HG03135 (cell line): Measurements from ENCODE around the gene CCDC9B.

Experiments
- ATAC-seq: cut with Tn5 transposase; IDR thresholded peaks from one replicate; pipeline ENCODE4 v1.9.1; 2021; ENCODE audit warnings: mild to moderate bottlenecking, moderate library complexity; ENCODE audit not compliant: unreplicated experiment

Gene CCDC9B

GRCh38 chr15:40331026-40331425, 9.7 kb downstream of the CCDC9B start:
- ATAC-seq: no peak

- no peak for ATAC-seq
Observed at GRCh38 chr15:40330368-40330836, 10.3 kb downstream of the CCDC9B start.

GRCh38 chr15:40329804-40330203, 10.9 kb downstream of the CCDC9B start:
- no peak for ATAC-seq

- no peak for ATAC-seq
Observed at GRCh38 chr15:40328751-40329150, 12.0 kb downstream of the CCDC9B start.

GRCh38 chr15:40328176-40328575, 12.6 kb downstream of the CCDC9B start:
- ATAC-seq: no peak

- ATAC-seq: no peak
Observed at GRCh38 chr15:40327457-40327856, 13.3 kb downstream of the CCDC9B start.

GRCh38 chr15:40325700-40326099, 15.0 kb downstream of the CCDC9B start:
- no peak for ATAC-seq

GRCh38 chr15:40325188-40325587, 15.6 kb downstream of the CCDC9B start:
- ATAC-seq: no peak

GRCh38 chr15:40323953-40324937, 16.5 kb downstream of the CCDC9B start:
- peak; percentile 7 for ATAC-seq

GRCh38 chr15:40323239-40323952, 17.3 kb downstream of the CCDC9B start, which contains the start of gene INAFM2:
TSS of gene INAFM2 (plus strand) at chr15:40323692. CDS start at chr15:40324056, 364 bp downstream.
- ATAC-seq: peak; percentile 89

GRCh38 chr15:40322531-40323238, 18.1 kb downstream of the CCDC9B start:
- no peak for ATAC-seq

GRCh38 chr15:40320931-40321371, 19.8 kb downstream of the CCDC9B start:
- no peak for ATAC-seq

- ATAC-seq: no peak
Observed at GRCh38 chr15:40320409-40320808, 20.3 kb downstream of the CCDC9B start.

GRCh38 chr15:40317580-40317979, 23.2 kb downstream of the CCDC9B start:
- ATAC-seq: no peak

- no peak for ATAC-seq
Observed at GRCh38 chr15:40316931-40317330, 23.8 kb downstream of the CCDC9B start.

- ATAC-seq: no peak
Observed at GRCh38 chr15:40314723-40315276, 25.9 kb downstream of the CCDC9B start.

GRCh38 chr15:40313531-40314398, 27.0 kb downstream of the CCDC9B start:
- no peak for ATAC-seq

GRCh38 chr15:40312370-40313158, 28.2 kb downstream of the CCDC9B start:
- ATAC-seq: no peak

- ATAC-seq: no peak
Observed at GRCh38 chr15:40310993-40311392, 29.7 kb downstream of the CCDC9B start.
